ENCODE results near the gene PPP1R13L. TPM values are rescaled to one million over a fixed set of nuclear protein-coding genes. Genes with fewer than 3 reads are reported as not detected.
"Not testable (repeated sequence)": the region's sequence is repeated elsewhere in the genome, so short reads cannot be mapped to it uniquely, and the experiment has no call there.

PPP1R13L gene
- total RNA-seq, 1 experiment from 2014 or later = 36.4 TPM

- Histone ChIP-seq H3K36me3 (ENCODE audit: low read depth, low read length) (no peaks in the 10 kb centered on the region), H3K9me2 (replicated peaks; ENCODE audit: low read length) (no peaks in the 10 kb centered on the region), H3K9me3 (ENCODE audit: low read length) (no peaks in the 10 kb centered on the region), H2AFZ (ENCODE audit: low read length) (no peak overlapping the region), H3K27me3 (ENCODE audit: low read length) (no peaks in the 10 kb centered on the region), H3K9ac (ENCODE audit: low read length) (no peak overlapping the region), H3K79me2 (ENCODE audit: low read length) (peaks cover 9% of the 10 kb centered on the region; the same call in 1 of the 2 replicates), H4K20me1 (ENCODE audit: low read length) (no peaks in the 10 kb centered on the region), H3K4me2 (ENCODE audit: low read length) (no peak overlapping the region), H3K27ac (ENCODE audit: low read length) (no peak overlapping the region), H3F3A (ENCODE audit: low read length, unreplicated experiment) (no peaks in the 10 kb centered on the region), H3K4me1 (ENCODE audit: insufficient read depth, low read length) (peaks cover 7% of the 10 kb centered on the region; the same call in 1 of the 2 replicates), H3K4me3 (ENCODE audit: low read length) (no peak overlapping the region)
- ChIA-PET POLR2A (ENCODE audit: unreplicated experiment) (no interaction called here), CTCF (no interaction called here)
- no TSS peak for BruUV-seq (replicated peaks)
- ATAC-seq = no peak
- intact Hi-C loops (cut with micrococcal nuclease) = loop anchor here (10.0 kb wide), 1 partner anchor 242 kb away; the partner anchor contains the start of gene PPP1R37
- TF ChIP-seq CTCF (conservative IDR thresholded peaks at IDR 0.05; ENCODE audit: low read depth, low read length) (no peak), EZH2 (IDR thresholded peaks at IDR 0.05; ENCODE audit: low read length, unreplicated experiment) (no peak), EZH2phosphoT487 (IDR thresholded peaks at IDR 0.05; ENCODE audit: borderline replicate concordance, low read length) (no peak)
- DNase-seq = no peak
Observed at GRCh38 chr19:45336696-45337251, 68.1 kb downstream of the PPP1R13L start.

GRCh38 chr19:45334881-45335280, 70.0 kb downstream of the PPP1R13L start:
- POLR2A ChIA-PET (ENCODE audit: unreplicated experiment); H3K36me3 ChIP-seq (ENCODE audit: low read depth, low read length); H3K4me1 ChIP-seq (ENCODE audit: insufficient read depth, low read length); H2AFZ ChIP-seq (ENCODE audit: low read length); H3K27ac ChIP-seq (ENCODE audit: low read length); H3K9me2 ChIP-seq (replicated peaks; ENCODE audit: low read length); CTCF ChIA-PET; H4K20me1 ChIP-seq (ENCODE audit: low read length); H3K4me3 ChIP-seq (ENCODE audit: low read length); DNase-seq; ATAC-seq; H3K79me2 ChIP-seq (ENCODE audit: low read length); H3K9me3 ChIP-seq (ENCODE audit: low read length); H3K27me3 ChIP-seq (ENCODE audit: low read length); H3K4me2 ChIP-seq (ENCODE audit: low read length); BruUV-seq (replicated peaks); H3F3A ChIP-seq (ENCODE audit: low read length, unreplicated experiment); H3K9ac ChIP-seq (ENCODE audit: low read length): not testable (repeated sequence)
- intact Hi-C loops (cut with micrococcal nuclease) = loop anchor here (10.0 kb wide), 1 partner anchor 240 kb away; the partner anchor contains the start of gene PPP1R37

GRCh38 chr19:45333609-45334303, 71.1 kb downstream of the PPP1R13L start:
- H3K79me2 ChIP-seq (ENCODE audit: low read length) = no peaks in the 10 kb centered on the region

More at GRCh38 chr19:45333609-45334303, 71.1 kb downstream of the PPP1R13L start:
- TF ChIP-seq EZH2 (IDR thresholded peaks at IDR 0.05; ENCODE audit: low read length, unreplicated experiment) = no peak
- TF ChIP-seq CTCF (conservative IDR thresholded peaks at IDR 0.05; ENCODE audit: low read depth, low read length) = no peak
- no peak for TF ChIP-seq EZH2phosphoT487 (IDR thresholded peaks at IDR 0.05; ENCODE audit: borderline replicate concordance, low read length)
- no peak overlapping the region for H3K4me3 ChIP-seq (ENCODE audit: low read length)
- H3K4me1 ChIP-seq (ENCODE audit: insufficient read depth, low read length) = no peaks in the 10 kb centered on the region
- no peaks in the 10 kb centered on the region for H3F3A ChIP-seq (ENCODE audit: low read length, unreplicated experiment)
- no peak overlapping the region for H2AFZ ChIP-seq (ENCODE audit: low read length)
- no peaks in the 10 kb centered on the region for H3K36me3 ChIP-seq (ENCODE audit: low read depth, low read length)
- ChIA-PET POLR2A (ENCODE audit: unreplicated experiment) (no interaction called here), CTCF (no interaction called here)
- ATAC-seq = no peak
- H3K4me2 ChIP-seq (ENCODE audit: low read length) = no peak overlapping the region
- H3K9me3 ChIP-seq (ENCODE audit: low read length) = no peaks in the 10 kb centered on the region
- H3K27ac ChIP-seq (ENCODE audit: low read length) = no peak overlapping the region
- no peak for DNase-seq
- H3K9me2 ChIP-seq (replicated peaks; ENCODE audit: low read length) = no peaks in the 10 kb centered on the region
- no peaks in the 10 kb centered on the region for H3K27me3 ChIP-seq (ENCODE audit: low read length)
- no TSS peak for BruUV-seq (replicated peaks)
- intact Hi-C loops (cut with micrococcal nuclease) = loop anchor here (10.0 kb wide), 1 partner anchor 239 kb away; the partner anchor contains the start of gene PPP1R37
- H4K20me1 ChIP-seq (ENCODE audit: low read length) = no peaks in the 10 kb centered on the region
- no peak overlapping the region for H3K9ac ChIP-seq (ENCODE audit: low read length)
